Lower lobe of right lung (tissue), 2 donors: ENCODE results near the gene CHD9. TPM values are rescaled to one million over a fixed set of nuclear protein-coding genes. Genes with fewer than 3 reads are reported as not detected.
"Not testable (repeated sequence)": the region's sequence is repeated elsewhere in the genome, so short reads cannot be mapped to it uniquely, and the experiment has no call there.

Experiments used
- ATAC-seq, 2 donors: fragments of 200-7000 bp; cut with Tn5 transposase; one replicate each; pipeline ENCODE4 v1.9.1; 2020 to 2022; ENCODE audit warnings: mild to moderate bottlenecking in 2 of 2, moderate library complexity in 2 of 2
- DNase-seq: peaks from one replicate; pipeline ENCODE4 v3.0.0-alpha.2; 2020
- H3K27ac ChIP-seq: fragments of 200-600 bp; one replicate; pipeline ENCODE4 v1.8.0; 2022
- H3K27me3 ChIP-seq: fragments of 200-600 bp; one replicate; pipeline ENCODE4 v1.8.0; 2022; ENCODE audit warnings: low read depth
- H3K36me3 ChIP-seq: fragments of 200-600 bp; one replicate; pipeline ENCODE4 v1.8.0; 2022; ENCODE audit warnings: mild to moderate bottlenecking
- H3K4me1 ChIP-seq: fragments of 200-600 bp; one replicate; pipeline ENCODE4 v1.8.0; 2022
- H3K4me3 ChIP-seq: fragments of 200-600 bp; one replicate; pipeline ENCODE4 v1.8.0; 2022; ENCODE audit warnings: mild to moderate bottlenecking
- H3K9me3 ChIP-seq: fragments of 200-600 bp; one replicate; pipeline ENCODE4 v1.8.0; 2022
- intact Hi-C: fragments of 100-400 bp; cut with DNase I; formaldehyde crosslinking; loops from one replicate; pipeline ENCODE4 v1.11.0; 2022
- total RNA-seq: library from RNA; stranded (reverse); fragmentation: NEBNext Ultra II Directional; extraction: Animal tissue kit (Norgen Biotek cat#: 25700); gene quantifications from one replicate; pipeline ENCODE4 v1.2.1, GENCODE V29; 2021
- TF ChIP-seq, protein P1 (sequence below): fragments of 200-600 bp; IDR thresholded peaks from one replicate; pipeline ENCODE4 v1.8.0; 2022; ENCODE audit warnings: antibody characterized with exemption, mild to moderate bottlenecking
- donor health status: DM: no; HTN: yes; CAD: no; lungs with severe emphysema.

Gene CHD9
- total RNA-seq, 1 donor from 2014 or later: 73.1 TPM

DNA sequence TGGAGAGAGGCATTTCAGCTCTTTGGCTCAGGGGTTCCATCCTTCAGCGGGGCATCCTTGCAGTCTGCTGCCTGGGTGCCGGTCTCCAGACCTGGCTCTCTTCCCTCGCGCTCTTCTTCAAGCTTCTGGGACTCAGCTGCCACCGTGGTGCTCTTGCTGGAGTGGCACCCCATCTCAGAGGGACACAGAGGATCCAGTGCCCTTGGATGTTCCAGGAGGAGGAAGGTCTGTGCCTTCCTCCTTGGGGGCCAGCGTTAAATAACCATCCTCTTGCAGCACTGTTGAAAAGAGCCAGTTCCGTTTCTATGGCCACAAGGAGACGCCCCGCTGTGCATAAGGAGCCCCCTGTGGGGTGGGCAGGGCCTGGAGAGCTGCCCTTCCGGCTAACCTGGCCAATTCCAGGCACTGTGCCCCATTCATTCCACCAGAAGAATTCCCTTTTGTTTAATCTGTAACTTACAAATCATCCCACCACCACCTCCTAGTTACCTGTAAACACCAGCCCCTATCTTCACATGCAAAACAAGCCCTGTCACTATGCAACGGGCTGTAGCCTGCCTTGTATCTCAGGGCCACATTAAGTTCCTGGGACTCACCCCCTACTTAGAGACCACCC, 10.7 kb upstream of the CHD9 start:
- H3K36me3 ChIP-seq: no peaks in the 10 kb centered on the region
- intact Hi-C loops: no loop called here
- no peak overlapping the region for H3K4me3 ChIP-seq
- H3K9me3 ChIP-seq: no peaks in the 10 kb centered on the region
- DNase-seq (no peak), ATAC-seq (peak; percentile 50 to 76)
- TF ChIP-seq, protein P1, sequence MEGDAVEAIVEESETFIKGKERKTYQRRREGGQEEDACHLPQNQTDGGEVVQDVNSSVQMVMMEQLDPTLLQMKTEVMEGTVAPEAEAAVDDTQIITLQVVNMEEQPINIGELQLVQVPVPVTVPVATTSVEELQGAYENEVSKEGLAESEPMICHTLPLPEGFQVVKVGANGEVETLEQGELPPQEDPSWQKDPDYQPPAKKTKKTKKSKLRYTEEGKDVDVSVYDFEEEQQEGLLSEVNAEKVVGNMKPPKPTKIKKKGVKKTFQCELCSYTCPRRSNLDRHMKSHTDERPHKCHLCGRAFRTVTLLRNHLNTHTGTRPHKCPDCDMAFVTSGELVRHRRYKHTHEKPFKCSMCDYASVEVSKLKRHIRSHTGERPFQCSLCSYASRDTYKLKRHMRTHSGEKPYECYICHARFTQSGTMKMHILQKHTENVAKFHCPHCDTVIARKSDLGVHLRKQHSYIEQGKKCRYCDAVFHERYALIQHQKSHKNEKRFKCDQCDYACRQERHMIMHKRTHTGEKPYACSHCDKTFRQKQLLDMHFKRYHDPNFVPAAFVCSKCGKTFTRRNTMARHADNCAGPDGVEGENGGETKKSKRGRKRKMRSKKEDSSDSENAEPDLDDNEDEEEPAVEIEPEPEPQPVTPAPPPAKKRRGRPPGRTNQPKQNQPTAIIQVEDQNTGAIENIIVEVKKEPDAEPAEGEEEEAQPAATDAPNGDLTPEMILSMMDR: no peak
- H3K27me3 ChIP-seq: no peaks in the 10 kb centered on the region
- peaks cover 25% of the 10 kb centered on the region for H3K4me1 ChIP-seq
- H3K27ac ChIP-seq: peak overlapping the region; percentile 2

DNA sequence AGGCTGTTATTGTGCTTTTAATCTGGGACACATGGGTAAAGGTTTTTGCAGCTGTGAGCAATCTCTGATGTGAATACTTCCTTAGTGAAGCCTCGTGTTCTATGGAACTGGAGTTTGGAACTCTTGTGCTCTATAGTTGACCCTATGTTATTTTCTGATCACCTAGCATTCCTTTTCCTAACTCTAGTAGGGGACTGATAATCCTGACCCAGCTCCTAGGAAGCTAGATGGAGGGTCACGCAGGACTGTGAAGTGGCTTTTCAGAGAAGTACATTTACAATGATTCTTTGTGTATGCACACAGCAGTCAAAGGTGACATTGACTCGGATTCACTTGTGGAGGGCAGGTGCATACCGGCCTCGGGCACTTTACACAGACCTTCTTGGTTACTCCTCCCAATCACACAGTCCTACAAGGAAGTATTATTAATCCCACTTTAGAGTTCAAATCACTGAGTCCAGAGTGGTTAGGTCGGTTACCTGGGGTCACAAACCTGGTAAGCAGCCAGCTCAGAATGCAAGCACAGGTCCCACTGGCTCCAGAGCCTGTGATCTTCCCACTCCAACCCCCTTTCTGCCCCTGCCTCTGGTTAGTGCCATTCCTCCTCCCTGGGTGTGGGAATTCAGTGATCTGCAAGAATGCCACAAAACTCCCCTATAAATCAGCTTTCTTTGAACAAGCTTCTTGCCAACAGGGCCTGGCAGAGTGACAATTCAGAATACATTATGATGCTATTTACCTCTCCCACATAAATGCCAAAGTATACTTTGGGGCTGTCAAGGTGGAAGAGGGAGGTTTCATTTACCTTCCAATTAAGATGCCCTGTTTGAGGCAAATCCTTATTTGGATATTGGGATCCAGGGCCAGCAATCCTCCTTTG, 9.2 kb upstream of the CHD9 start:
- H3K4me1 ChIP-seq: peaks cover 25% of the 10 kb centered on the region
- TF ChIP-seq, protein P1: no peak
- H3K27ac ChIP-seq: no peak overlapping the region
- DNase-seq: no peak
- no peak for ATAC-seq
- no peak overlapping the region for H3K4me3 ChIP-seq
- no peaks in the 10 kb centered on the region for H3K9me3 ChIP-seq
- no peaks in the 10 kb centered on the region for H3K27me3 ChIP-seq
- H3K36me3 ChIP-seq: no peaks in the 10 kb centered on the region
- intact Hi-C loops: no loop called here

DNA sequence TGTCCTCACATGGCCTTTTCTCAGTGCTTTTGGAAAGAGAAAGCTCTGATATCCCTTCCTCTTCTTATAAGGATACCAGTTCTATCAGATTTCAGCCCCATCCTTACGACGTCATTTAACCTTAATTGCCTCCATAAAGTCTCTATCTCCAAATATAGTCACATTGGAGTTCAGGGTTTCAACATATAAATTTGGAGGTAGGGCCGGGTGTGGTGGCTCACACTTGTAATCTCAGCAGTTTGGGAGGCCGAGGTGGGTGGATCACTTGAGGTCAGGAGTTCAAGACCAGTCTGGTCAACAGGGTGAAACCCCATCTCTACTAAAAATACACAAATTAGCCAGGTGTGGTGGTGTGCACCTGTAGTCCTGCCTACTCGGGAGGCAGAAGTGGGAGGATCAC, 7.3 kb upstream of the CHD9 start:
- H3K27me3 ChIP-seq, DNase-seq, H3K4me3 ChIP-seq, ATAC-seq, H3K9me3 ChIP-seq, H3K36me3 ChIP-seq, intact Hi-C loops, H3K27ac ChIP-seq: not testable (repeated sequence)
- H3K4me1 ChIP-seq: peaks cover 19% of the 10 kb centered on the region

DNA sequence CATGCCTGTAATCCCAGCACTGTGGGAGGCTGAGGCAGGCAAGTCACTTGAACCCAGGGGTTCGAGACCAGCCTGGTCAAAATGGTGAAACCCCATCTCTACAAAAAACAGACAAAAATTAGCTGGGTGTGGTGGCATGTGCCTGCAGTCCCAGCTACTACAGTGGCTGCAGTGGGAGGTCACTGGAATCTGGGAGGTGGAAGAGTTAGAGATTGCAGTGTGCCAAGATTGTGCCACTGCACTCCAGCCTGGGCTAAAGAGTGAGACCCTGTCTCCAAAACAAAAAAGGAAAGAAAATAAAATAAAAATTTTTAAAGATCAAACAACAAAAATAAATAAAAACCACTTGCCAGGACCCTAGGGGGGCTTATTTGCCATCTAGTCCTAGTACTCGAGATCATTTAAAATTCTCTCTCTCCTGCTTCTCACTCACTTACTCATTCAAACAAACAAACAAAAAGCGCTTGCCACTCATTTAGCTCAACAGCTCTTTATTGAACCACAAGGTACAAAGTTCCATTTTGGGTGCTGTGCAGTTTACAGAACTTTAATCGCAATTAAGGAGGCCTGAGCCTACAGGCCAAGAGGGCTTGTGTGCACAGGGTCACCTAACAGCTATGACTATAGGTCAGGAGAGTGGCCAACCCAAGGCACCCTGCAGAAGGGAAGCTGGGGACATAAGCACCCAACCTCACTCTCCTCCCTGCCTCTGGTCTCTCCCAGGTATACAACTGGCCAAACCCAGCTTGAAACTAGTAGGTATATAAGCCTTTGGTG, 6.5 kb upstream of the CHD9 start:
- ATAC-seq (no peak), DNase-seq (no peak)
- H3K4me1 ChIP-seq: peaks cover 18% of the 10 kb centered on the region
- H3K9me3 ChIP-seq: no peaks in the 10 kb centered on the region
- H3K27ac ChIP-seq: no peak overlapping the region
- no peak overlapping the region for H3K4me3 ChIP-seq
- H3K36me3 ChIP-seq: no peaks in the 10 kb centered on the region
- TF ChIP-seq, protein P1: no peak
- intact Hi-C loops: no loop called here
- no peaks in the 10 kb centered on the region for H3K27me3 ChIP-seq

DNA sequence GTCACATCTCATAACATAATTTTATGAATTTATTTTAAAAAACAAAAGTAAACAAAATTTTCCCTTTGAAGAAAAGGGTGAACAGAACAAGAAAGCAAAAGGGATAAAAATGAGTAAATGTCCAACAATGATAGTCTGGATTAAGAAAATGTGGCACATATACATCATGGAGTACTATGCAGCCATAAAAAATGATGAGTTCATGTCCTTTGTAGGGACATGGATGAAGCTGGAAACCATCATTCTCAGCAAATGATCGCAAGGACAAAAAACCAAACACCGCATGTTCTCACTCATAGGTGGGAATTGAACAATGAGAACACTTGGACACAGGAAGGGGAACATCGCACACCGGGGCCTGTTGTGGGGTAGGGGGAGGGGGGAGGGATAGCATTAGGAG, 3.5 kb upstream of the CHD9 start:
- intact Hi-C loops, H3K27ac ChIP-seq, H3K4me3 ChIP-seq, H3K27me3 ChIP-seq, H3K36me3 ChIP-seq, ATAC-seq, DNase-seq, H3K9me3 ChIP-seq: not testable (repeated sequence)
- H3K4me1 ChIP-seq: peaks cover 24% of the 10 kb centered on the region
